HepG2 (cell line): ENCODE results near the gene TLR9. TPM values are rescaled to one million over a fixed set of nuclear protein-coding genes. Genes with fewer than 3 reads are reported as not detected.

Source experiments
- FOXC1 ChIP-seq: sonication (generic); formaldehyde crosslinking; IDR thresholded peaks from 2 replicates; pipeline ENCODE4 v1.8.0; 2022; ENCODE audit warnings: mild to moderate bottlenecking, missing genetic modification reagents, borderline replicate concordance
- FOXK1 ChIP-seq: sonication (generic); formaldehyde crosslinking; IDR thresholded peaks from 2 replicates; pipeline ENCODE4 v1.4.0; 2020; ENCODE audit warnings: low read depth, missing genetic modification reagents, borderline replicate concordance
- GATAD2A ChIP-seq: IDR thresholded peaks from 2 replicates; pipeline ENCODE4 v1.6.1; 2016
- HDAC1 ChIP-seq: sonication (generic); formaldehyde crosslinking; IDR thresholded peaks from 2 replicates; pipeline ENCODE4 v1.5.1; 2020; ENCODE audit warnings: mild to moderate bottlenecking, missing genetic modification reagents
- KLF15 ChIP-seq: sonication (generic); formaldehyde crosslinking; IDR thresholded peaks from 2 replicates; pipeline ENCODE4 v1.8.1; 2023; ENCODE audit warnings: borderline replicate concordance, mild to moderate bottlenecking, inconsistent platforms, missing genetic modification reagents, mixed read lengths
- RFXANK ChIP-seq: IDR thresholded peaks from 2 replicates; pipeline ENCODE4 v1.6.1; 2016
- SAP130 ChIP-seq: IDR thresholded peaks from 2 replicates; pipeline ENCODE4 v1.6.1; 2016; ENCODE audit warnings: low read depth
- ZFP41 ChIP-seq: sonication (generic); formaldehyde crosslinking; IDR thresholded peaks from 2 replicates; pipeline ENCODE4 v1.4.0; 2020; ENCODE audit warnings: mild to moderate bottlenecking, missing genetic modification reagents, borderline replicate concordance
- ZKSCAN1 ChIP-seq: fragments of 150-350 bp; IDR thresholded peaks from 2 replicates; pipeline ENCODE4 v1.6.1; 2014; ENCODE audit warnings: low read length
- ZNF138 ChIP-seq: sonication (generic); formaldehyde crosslinking; IDR thresholded peaks from 2 replicates; pipeline ENCODE4 v1.5.0; 2020; ENCODE audit warnings: mild to moderate bottlenecking, low read depth, missing genetic modification reagents
- ZNF143 ChIP-seq: sonication (generic); formaldehyde crosslinking; IDR thresholded peaks from 2 replicates; pipeline ENCODE4 v1.4.0; 2020; ENCODE audit warnings: missing genetic modification reagents
- ZNF160 ChIP-seq: sonication (generic); formaldehyde crosslinking; IDR thresholded peaks from 2 replicates; pipeline ENCODE4 v1.8.0; 2022; ENCODE audit warnings: mild to moderate bottlenecking, inconsistent platforms, missing genetic modification reagents
- ZNF224 ChIP-seq: sonication (generic); formaldehyde crosslinking; IDR thresholded peaks from 2 replicates; pipeline ENCODE4 v1.5.0; 2020; ENCODE audit warnings: mild to moderate bottlenecking, missing genetic modification reagents
- ZNF274 ChIP-seq: sonication (generic); formaldehyde crosslinking; IDR thresholded peaks from 2 replicates; pipeline ENCODE4 v1.5.1; 2020; ENCODE audit warnings: mild to moderate bottlenecking, missing genetic modification reagents
- ZNF34 ChIP-seq: sonication (generic); formaldehyde crosslinking; IDR thresholded peaks from 2 replicates; pipeline ENCODE4 v1.4.0; 2020; ENCODE audit warnings: mild to moderate bottlenecking, missing genetic modification reagents, borderline replicate concordance
- ZNF460 ChIP-seq: sonication (generic); formaldehyde crosslinking; IDR thresholded peaks from 2 replicates; pipeline ENCODE4 v1.5.1; 2020; ENCODE audit warnings: missing genetic modification reagents, mild to moderate bottlenecking, borderline replicate concordance
- ZNF790 ChIP-seq: sonication (generic); formaldehyde crosslinking; IDR thresholded peaks from 2 replicates; pipeline ENCODE4 v1.8.0; 2022; ENCODE audit warnings: missing genetic modification reagents, mild to moderate bottlenecking, borderline replicate concordance
- ZSCAN20 ChIP-seq: sonication (generic); formaldehyde crosslinking; IDR thresholded peaks from 2 replicates; pipeline ENCODE4 v1.4.0; 2020; ENCODE audit warnings: missing genetic modification reagents, mild to moderate bottlenecking, borderline replicate concordance
- polyA plus RNA-seq, 8 experiments: library from polyadenylated mRNA; depleted of rRNA in 3 of 8; stranded (reverse) in 7 of 8; unstranded in 1 of 8; fragments of >200 nt; fragmentation: Illumina TruSeq in 4 of 8; extraction: Trizol in 4 of 8; gene quantifications; 2 replicates each; pipeline versions ENCODE4 v1.2.1 to v1.2.3, GENCODE V29; 2011 to 2016; ENCODE audit warnings: low read depth in 4 of 8, missing spikeins in 1 of 8, mixed read lengths in 1 of 8; ENCODE audit not compliant: insufficient read depth in 1 of 8
- total RNA-seq, 5 experiments: library from RNA; depleted of rRNA; stranded (reverse); fragments of >200 nt; fragmentation: Illumina TruSeq; extraction: Trizol; gene quantifications; 2 replicates each; pipeline ENCODE4 v1.2.3, GENCODE V29; 2016; ENCODE audit warnings: low read depth in 1 of 5
- TF ChIP-seq, protein P1 (sequence below): sonication (generic); formaldehyde crosslinking; IDR thresholded peaks from 2 replicates; pipeline ENCODE4 v1.4.0; 2020; ENCODE audit warnings: missing genetic modification reagents
- TF ChIP-seq, protein P2 (sequence below): sonication (generic); formaldehyde crosslinking; IDR thresholded peaks from 2 replicates; pipeline ENCODE4 v1.5.0; 2020; ENCODE audit warnings: mild to moderate bottlenecking, missing genetic modification reagents
- TF ChIP-seq, protein P3 (sequence below): sonication (generic); formaldehyde crosslinking; IDR thresholded peaks from 2 replicates; pipeline ENCODE4 v1.4.0; 2020; ENCODE audit warnings: mild to moderate bottlenecking, missing genetic modification reagents, borderline replicate concordance

Gene TLR9
- total and polyA plus RNA-seq, 2 of the 13 experiments (the other 11 are each of a cell fraction or from before 2014, with no cell fraction given): not detected

DNA sequence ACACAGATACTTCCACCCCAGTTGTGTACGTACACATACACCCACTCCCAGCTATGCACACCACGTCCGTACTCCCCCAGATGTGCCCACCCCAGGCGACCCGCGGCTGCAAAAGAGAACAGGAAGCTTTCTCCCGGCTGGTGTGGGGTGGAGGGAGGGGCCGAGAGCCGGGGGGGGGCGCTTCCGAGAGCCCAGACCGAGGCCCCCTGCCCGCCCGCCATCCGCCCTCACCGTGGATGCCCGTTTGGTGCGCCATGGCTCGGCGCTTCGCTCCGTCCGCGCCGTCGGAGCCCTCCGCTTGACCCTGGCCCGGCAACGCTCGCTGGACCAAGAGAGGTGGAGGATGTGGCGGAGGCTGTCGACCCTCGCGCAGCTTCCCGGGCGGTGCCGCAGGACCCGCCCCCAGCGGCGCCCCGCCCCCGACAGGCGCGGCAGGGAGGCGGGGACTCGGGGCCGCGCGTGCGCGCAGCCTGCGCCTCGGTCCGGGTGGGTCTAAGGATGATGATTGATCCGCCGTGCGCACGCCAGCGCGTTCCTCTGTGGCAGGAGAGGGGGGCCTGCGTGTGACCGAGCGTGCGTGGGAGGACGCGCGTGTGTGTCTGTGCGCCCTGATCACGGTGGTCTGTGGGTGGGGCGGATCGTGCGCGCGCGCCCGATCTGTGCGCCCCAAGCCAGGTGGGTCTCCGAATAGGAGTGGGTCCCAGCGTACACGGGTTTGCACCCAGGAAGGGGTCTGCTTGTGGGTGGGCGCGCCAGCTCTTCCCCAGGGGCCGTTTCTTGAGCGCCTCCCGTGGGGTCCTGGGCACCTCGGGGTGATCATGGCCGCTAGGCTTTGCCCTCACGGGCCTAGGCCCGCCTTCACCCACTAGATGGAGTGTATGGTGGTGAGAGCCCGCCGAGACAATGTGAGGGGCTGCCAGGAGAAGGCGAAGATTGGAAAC is 13.6 kb upstream of the TLR9 start, which contains the start of gene TWF2 (continued):
- TF ChIP-seq ZNF224: 0 out of 2 replicates have a peak, but pooled peaks have one; percentile 52
- peak; percentile 58; the same call in 1 of the 2 replicates for TF ChIP-seq ZNF790 (CRISPR knock-in tag)
- no peak for TF ChIP-seq FOXK1 (CRISPR knock-in tag)
- TF ChIP-seq FOXC1 (CRISPR knock-in tag): peak; percentile 72; the same call in 1 of the 2 replicates
- TF ChIP-seq, protein P1, sequence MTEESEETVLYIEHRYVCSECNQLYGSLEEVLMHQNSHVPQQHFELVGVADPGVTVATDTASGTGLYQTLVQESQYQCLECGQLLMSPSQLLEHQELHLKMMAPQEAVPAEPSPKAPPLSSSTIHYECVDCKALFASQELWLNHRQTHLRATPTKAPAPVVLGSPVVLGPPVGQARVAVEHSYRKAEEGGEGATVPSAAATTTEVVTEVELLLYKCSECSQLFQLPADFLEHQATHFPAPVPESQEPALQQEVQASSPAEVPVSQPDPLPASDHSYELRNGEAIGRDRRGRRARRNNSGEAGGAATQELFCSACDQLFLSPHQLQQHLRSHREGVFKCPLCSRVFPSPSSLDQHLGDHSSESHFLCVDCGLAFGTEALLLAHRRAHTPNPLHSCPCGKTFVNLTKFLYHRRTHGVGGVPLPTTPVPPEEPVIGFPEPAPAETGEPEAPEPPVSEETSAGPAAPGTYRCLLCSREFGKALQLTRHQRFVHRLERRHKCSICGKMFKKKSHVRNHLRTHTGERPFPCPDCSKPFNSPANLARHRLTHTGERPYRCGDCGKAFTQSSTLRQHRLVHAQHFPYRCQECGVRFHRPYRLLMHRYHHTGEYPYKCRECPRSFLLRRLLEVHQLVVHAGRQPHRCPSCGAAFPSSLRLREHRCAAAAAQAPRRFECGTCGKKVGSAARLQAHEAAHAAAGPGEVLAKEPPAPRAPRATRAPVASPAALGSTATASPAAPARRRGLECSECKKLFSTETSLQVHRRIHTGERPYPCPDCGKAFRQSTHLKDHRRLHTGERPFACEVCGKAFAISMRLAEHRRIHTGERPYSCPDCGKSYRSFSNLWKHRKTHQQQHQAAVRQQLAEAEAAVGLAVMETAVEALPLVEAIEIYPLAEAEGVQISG: peak; percentile 55; the same call in 1 of the 2 replicates
- TF ChIP-seq ZNF274 (CRISPR knock-in tag): peak; percentile 23; the same call in 1 of the 2 replicates
- TF ChIP-seq GATAD2A (CRISPR knock-in tag): 0 out of 2 replicates have a peak, but pooled peaks have one; percentile 34
- 0 out of 2 replicates have a peak, but pooled peaks have one; percentile 45 for TF ChIP-seq ZNF160 (CRISPR knock-in tag)
- 0 out of 2 replicates have a peak, but pooled peaks have one; percentile 67 for TF ChIP-seq ZSCAN20 (CRISPR knock-in tag)
- TF ChIP-seq ZKSCAN1: no peak
- TF ChIP-seq, protein P2, sequence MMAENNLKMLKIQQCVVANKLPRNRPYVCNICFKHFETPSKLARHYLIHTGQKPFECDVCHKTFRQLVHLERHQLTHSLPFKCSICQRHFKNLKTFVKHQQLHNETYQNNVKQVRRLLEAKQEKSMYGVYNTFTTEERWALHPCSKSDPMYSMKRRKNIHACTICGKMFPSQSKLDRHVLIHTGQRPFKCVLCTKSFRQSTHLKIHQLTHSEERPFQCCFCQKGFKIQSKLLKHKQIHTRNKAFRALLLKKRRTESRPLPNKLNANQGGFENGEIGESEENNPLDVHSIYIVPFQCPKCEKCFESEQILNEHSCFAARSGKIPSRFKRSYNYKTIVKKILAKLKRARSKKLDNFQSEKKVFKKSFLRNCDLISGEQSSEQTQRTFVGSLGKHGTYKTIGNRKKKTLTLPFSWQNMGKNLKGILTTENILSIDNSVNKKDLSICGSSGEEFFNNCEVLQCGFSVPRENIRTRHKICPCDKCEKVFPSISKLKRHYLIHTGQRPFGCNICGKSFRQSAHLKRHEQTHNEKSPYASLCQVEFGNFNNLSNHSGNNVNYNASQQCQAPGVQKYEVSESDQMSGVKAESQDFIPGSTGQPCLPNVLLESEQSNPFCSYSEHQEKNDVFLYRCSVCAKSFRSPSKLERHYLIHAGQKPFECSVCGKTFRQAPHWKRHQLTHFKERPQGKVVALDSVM (CRISPR knock-in tag): no peak; the same call in 1 of the 2 replicates
- 0 out of 2 replicates have a peak, but pooled peaks have one; percentile 29 for TF ChIP-seq RFXANK (CRISPR knock-in tag)
- no peak for TF ChIP-seq ZFP41 (CRISPR knock-in tag)
- 0 out of 2 replicates have a peak, but pooled peaks have one; percentile 40 for TF ChIP-seq ZNF34 (CRISPR knock-in tag)
- TF ChIP-seq ZNF138 (CRISPR knock-in tag): 0 out of 2 replicates have a peak, but pooled peaks have one; percentile 66
- TF ChIP-seq, protein P3, sequence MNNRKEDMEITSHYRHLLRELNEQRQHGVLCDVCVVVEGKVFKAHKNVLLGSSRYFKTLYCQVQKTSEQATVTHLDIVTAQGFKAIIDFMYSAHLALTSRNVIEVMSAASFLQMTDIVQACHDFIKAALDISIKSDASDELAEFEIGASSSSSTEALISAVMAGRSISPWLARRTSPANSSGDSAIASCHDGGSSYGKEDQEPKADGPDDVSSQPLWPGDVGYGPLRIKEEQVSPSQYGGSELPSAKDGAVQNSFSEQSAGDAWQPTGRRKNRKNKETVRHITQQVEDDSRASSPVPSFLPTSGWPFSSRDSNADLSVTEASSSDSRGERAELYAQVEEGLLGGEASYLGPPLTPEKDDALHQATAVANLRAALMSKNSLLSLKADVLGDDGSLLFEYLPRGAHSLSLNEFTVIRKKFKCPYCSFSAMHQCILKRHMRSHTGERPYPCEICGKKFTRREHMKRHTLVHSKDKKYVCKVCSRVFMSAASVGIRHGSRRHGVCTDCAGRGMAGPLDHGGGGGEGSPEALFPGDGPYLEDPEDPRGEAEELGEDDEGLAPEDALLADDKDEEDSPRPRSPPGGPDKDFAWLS: no peak
- 0 out of 2 replicates have a peak, but pooled peaks have one; percentile 48 for TF ChIP-seq KLF15 (CRISPR knock-in tag)
- peak; percentile 80 for TF ChIP-seq HDAC1
- TF ChIP-seq ZNF460: 0 out of 2 replicates have a peak, but pooled peaks have one; percentile 29
- TF ChIP-seq ZNF143: 0 out of 2 replicates have a peak, but pooled peaks have one; percentile 34
- TF ChIP-seq SAP130 (CRISPR knock-in tag): peak; percentile 80; the same call in 1 of the 2 replicates
